ENCODE data around the gene DMRT1.

GRCh38 chr9:882416-882924 lies 41.0 kb downstream of the DMRT1 start:
- TF ChIP-seq GATA2 (IDR thresholded peaks at IDR 0.05; ENCODE audit: low read depth, low read length) = no peak
- TF ChIP-seq GATA3 (IDR thresholded peaks at IDR 0.05; ENCODE audit: low read depth, low read length) = no peak

Data from SH-SY5Y (cell line).